ENCODE results near the gene UBLCP1.
"Not testable (repeated sequence)": the region's sequence is repeated elsewhere in the genome, so short reads cannot be mapped to it uniquely, and the experiment has no call there.

The UBLCP1 gene

DNA sequence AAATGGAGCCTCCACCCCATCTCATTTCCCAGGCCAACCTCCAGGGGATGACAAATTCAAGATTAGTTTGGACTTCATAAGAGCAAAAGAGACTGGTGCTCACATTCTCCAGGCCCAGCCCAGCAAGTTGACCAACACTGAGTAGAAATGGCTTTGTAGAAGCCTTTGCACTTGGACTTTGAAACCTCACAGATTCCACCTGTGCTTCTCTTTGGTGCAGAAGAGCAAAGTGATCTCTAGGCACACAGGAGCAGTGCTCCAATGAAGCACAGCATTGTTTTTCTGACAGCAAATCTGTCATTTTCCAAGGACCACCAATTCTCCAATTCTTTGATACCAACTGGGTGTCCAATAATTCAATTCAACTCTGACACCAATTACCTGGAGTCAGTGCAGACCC is 36.6 kb upstream of the UBLCP1 start:
- Histone ChIP-seq H3K27ac (no peak overlapping the region), H4K20me1 (no peaks in the 10 kb centered on the region), H3K4me2 (no peak overlapping the region), H3K4me1 (no peaks in the 10 kb centered on the region), H3K9ac (no peak overlapping the region), H3K36me3 (no peaks in the 10 kb centered on the region), H3K9me3 (replicated peaks in 1 of 11) (no peaks in the 10 kb centered on the region), H3K27me3 (no peaks in the 10 kb centered on the region), H3K4me3 (no peak overlapping the region)
- TF ChIP-seq Cebpa-rat (IDR thresholded peaks at IDR 0.05), result no peak

DNA sequence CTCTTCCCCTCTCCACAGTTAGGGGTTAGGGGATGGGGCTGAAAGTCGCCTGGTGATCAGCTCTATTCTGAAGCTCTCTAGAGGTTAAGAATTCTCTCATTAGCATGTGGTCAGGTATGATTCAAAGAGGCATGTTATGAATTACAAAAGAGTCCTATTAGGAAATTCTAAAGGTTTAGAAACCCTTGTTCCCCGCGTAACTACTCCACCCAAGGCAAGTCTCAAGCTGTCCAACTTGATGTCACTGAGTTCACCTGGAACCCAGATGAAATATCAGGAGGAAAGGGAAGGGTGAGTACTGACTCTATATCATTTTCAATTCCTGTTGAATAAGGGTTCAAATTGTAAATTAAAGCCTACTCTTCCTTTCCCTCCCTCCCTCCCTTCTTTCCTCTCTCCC is 35.6 kb upstream of the UBLCP1 start:
- Histone ChIP-seq H3K9me3 (replicated peaks in 1 of 11) (no peaks in the 10 kb centered on the region), H3K36me3 (no peaks in the 10 kb centered on the region), H3K9ac (no peak overlapping the region), H3K27ac (no peak overlapping the region), H3K4me2 (no peak overlapping the region), H3K27me3 (no peaks in the 10 kb centered on the region), H4K20me1 (no peaks in the 10 kb centered on the region), H3K4me1 (no peaks in the 10 kb centered on the region), H3K4me3 (no peak overlapping the region)
- TF ChIP-seq Cebpa-rat (IDR thresholded peaks at IDR 0.05), result no peak

GRCh38 chr5:159228097-159228496 is 35.0 kb upstream of the UBLCP1 start:
- not testable (repeated sequence) for H3K27me3 ChIP-seq

GRCh38 chr5:159230657-159231056 is 32.4 kb upstream of the UBLCP1 start:
- H3K9me3 ChIP-seq (replicated peaks in 1 of 11), result no peaks in the 10 kb centered on the region
- TF ChIP-seq Cebpa-rat (IDR thresholded peaks at IDR 0.05), result no peak
- no peak overlapping the region for H3K4me2 ChIP-seq
- no peaks in the 10 kb centered on the region for H3K36me3 ChIP-seq
- H3K27ac ChIP-seq, result no peak overlapping the region
- H3K4me3 ChIP-seq, result no peak overlapping the region
- no peaks in the 10 kb centered on the region for H3K27me3 ChIP-seq
- no peaks in the 10 kb centered on the region for H4K20me1 ChIP-seq
- H3K4me1 ChIP-seq, result no peaks in the 10 kb centered on the region
- H3K9ac ChIP-seq, result no peak overlapping the region

More at GRCh38 chr5:159228097-159228496, 35.0 kb upstream of the UBLCP1 start:
- H3K9ac ChIP-seq; H3K4me3 ChIP-seq; H3K4me2 ChIP-seq; H3K9me3 ChIP-seq (replicated peaks in 1 of 11); H4K20me1 ChIP-seq; H3K27ac ChIP-seq; H3K4me1 ChIP-seq; H3K36me3 ChIP-seq: not testable (repeated sequence)

- no peak overlapping the region for H3K9ac ChIP-seq
- no peak overlapping the region for H3K27ac ChIP-seq
- no peaks in the 10 kb centered on the region for H3K4me1 ChIP-seq
- TF ChIP-seq Cebpa-rat (IDR thresholded peaks at IDR 0.05), result no peak
- H3K9me3 ChIP-seq (replicated peaks in 1 of 11), result no peaks in the 10 kb centered on the region
- no peaks in the 10 kb centered on the region for H3K36me3 ChIP-seq
- H3K4me2 ChIP-seq, result no peak overlapping the region
- H3K27me3 ChIP-seq, result no peaks in the 10 kb centered on the region
- no peak overlapping the region for H3K4me3 ChIP-seq
- H4K20me1 ChIP-seq, result no peaks in the 10 kb centered on the region
Measured at GRCh38 chr5:159231167-159231566, 31.9 kb upstream of the UBLCP1 start.

GRCh38 chr5:159235871-159236520 is 27.1 kb upstream of the UBLCP1 start:
- not testable (repeated sequence) for H3K4me1 ChIP-seq; H3K9me3 ChIP-seq (replicated peaks in 1 of 11); H3K4me3 ChIP-seq; H3K27ac ChIP-seq; H3K27me3 ChIP-seq; H3K36me3 ChIP-seq; H3K4me2 ChIP-seq; H3K9ac ChIP-seq; H4K20me1 ChIP-seq

DNA sequence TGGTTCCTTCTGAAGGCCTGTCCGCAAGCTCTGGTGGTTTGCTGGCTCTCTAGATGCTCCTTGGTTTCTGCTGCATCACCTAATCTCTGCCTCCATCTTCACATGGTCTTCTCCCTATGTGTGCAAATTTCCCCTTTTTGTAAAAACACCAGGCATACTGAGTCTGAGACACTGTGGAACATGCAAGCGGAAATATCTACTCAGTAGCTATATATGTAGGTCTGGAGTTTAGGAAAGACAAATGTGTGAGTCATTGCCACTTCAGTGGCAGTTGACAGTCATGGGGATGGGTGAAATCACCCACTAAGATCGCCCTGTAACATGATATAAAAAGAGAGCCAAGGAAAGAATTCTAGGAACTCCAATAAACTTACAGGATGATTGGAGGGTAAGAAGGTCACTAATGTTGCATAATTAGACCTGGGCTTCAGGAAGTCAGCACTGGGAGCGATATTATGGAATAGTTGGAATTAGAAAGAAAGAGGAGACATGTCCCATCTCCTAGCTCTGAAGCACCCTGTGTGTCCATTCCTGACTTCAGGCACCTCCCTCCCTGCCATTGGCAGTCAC is 22.7 kb upstream of the UBLCP1 start:
- Histone ChIP-seq H3K27ac (no peak overlapping the region), H4K20me1 (no peaks in the 10 kb centered on the region), H3K4me1 (peaks cover 12 to 27% (median 21%) of the 10 kb centered on the region in 10 experiments), H3K9ac (no peak overlapping the region), H3K9me3 (replicated peaks in 1 of 11) (no peaks in the 10 kb centered on the region), H3K4me3 (no peak overlapping the region), H3K27me3 (no peaks in the 10 kb centered on the region), H3K36me3 (no peaks in the 10 kb centered on the region), H3K4me2 (peak overlapping the region in 2 of 11 experiments; percentile 17 to 39; a peak in 2 of 22 replicates)
- no peak for TF ChIP-seq Cebpa-rat (IDR thresholded peaks at IDR 0.05)

DNA sequence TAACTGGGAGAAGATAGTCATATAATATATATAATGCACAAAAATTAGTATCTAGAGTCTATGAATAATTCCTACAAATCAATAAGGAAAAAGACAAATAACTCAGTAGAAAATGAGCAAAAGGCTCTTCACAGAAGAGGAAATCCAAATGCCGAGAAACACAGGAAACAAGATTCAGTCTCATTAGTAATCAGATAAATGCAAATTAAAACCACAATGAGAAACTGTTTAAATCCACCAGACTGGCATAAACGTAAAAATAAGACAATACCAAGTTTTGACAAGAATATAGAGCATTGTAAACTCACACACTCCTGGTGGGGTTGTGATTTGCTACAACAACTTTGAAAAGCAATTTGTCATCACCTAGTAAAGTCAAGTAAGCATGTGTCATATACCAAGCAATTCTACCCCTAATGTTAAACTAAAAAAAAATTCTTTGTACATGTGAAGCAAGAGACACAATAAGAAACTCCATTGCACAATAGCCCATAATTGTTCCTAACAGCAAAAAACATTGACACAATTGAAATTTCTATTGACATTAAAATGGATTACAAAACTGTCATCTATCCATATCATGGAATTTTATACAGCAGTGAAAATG is 21.0 kb upstream of the UBLCP1 start:
- Histone ChIP-seq H3K27ac (peak overlapping the region in 6 of 11 experiments; percentile 1 to 56 (median 25); a peak in 8 of 22 replicates), H3K4me1 (peaks cover 12 to 27% (median 21%) of the 10 kb centered on the region in 10 experiments), H3K9me3 (replicated peaks in 1 of 11) (no peaks in the 10 kb centered on the region), H3K27me3 (no peaks in the 10 kb centered on the region), H3K36me3 (no peaks in the 10 kb centered on the region), H3K9ac (no peak overlapping the region; a peak in 1 of 22 replicates), H4K20me1 (no peaks in the 10 kb centered on the region), H3K4me3 (no peak overlapping the region), H3K4me2 (peak overlapping the region; percentile 21 to 73 (median 58); a peak in 19 of 22 replicates)
- no peak for TF ChIP-seq Cebpa-rat (IDR thresholded peaks at IDR 0.05)

DNA sequence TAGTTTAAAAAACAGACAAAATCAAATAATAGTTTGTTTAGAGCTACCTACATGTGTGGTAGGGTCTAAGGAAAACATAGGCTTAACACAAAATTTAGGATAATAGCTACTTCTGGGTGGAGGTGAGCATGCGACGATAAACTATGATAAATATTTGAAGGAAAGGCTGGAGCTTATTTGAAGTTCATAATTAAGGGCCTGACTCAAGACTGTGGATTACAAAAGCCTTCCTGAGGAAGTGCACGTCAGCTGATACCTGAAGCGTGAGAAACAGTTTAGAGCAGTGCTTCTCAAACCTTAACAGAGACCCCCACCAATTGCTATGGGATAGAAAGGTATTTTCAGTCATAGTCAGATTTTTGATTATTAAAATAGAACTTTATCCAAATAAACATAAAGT is 20.4 kb upstream of the UBLCP1 start:
- no peaks in the 10 kb centered on the region for H3K36me3 ChIP-seq
- no peaks in the 10 kb centered on the region for H3K27me3 ChIP-seq
- H3K9ac ChIP-seq, result no peak overlapping the region; a peak in 1 of 22 replicates
- H3K27ac ChIP-seq, result peak overlapping the region in 5 of 11 experiments; percentile 1 to 56 (median 28); a peak in 8 of 22 replicates
- no peak for TF ChIP-seq Cebpa-rat (IDR thresholded peaks at IDR 0.05)
- H3K9me3 ChIP-seq (replicated peaks in 1 of 11), result no peaks in the 10 kb centered on the region
- H4K20me1 ChIP-seq, result no peaks in the 10 kb centered on the region
- H3K4me1 ChIP-seq, result peaks cover 12 to 27% (median 21%) of the 10 kb centered on the region in 10 experiments
- peak overlapping the region; percentile 3 to 73 (median 58) for H3K4me2 ChIP-seq
- H3K4me3 ChIP-seq, result no peak overlapping the region

DNA sequence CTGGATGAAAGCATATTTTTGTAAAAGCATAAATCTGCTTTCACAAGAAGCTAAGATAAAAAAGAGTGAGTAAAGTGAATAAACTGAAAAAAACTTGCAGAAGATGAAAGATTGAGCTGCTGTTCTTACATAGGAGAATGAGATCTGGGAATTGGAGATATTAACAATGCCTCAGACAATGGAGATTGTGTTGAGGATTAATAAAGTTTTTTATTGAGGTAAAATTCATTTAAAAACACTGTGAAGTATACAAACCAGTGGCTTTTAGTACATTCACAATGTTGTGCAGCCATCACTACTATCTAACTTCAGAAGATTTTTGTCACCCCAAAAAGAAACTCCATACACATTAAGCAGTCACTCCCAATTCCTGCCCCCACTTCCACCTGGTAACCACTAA is 19.7 kb upstream of the UBLCP1 start:
- Histone ChIP-seq H3K36me3 (no peaks in the 10 kb centered on the region), H3K4me2 (peak overlapping the region in 5 of 11 experiments; percentile 57 to 73 (median 60); a peak in 8 of 22 replicates), H3K9ac (no peak overlapping the region), H4K20me1 (no peaks in the 10 kb centered on the region), H3K4me3 (no peak overlapping the region), H3K9me3 (replicated peaks in 1 of 11) (no peaks in the 10 kb centered on the region), H3K27ac (peak overlapping the region in 3 of 11 experiments; percentile 22 to 56 (median 50); a peak in 5 of 22 replicates), H3K4me1 (peaks cover 12 to 27% (median 21%) of the 10 kb centered on the region in 10 experiments), H3K27me3 (no peaks in the 10 kb centered on the region)
- TF ChIP-seq Cebpa-rat (IDR thresholded peaks at IDR 0.05), result no peak
